ENCODE results near the gene CLMN. TPM values are rescaled to one million over a fixed set of nuclear protein-coding genes. Genes with fewer than 3 reads are reported as not detected.

The CLMN gene
- total and polyA plus RNA-seq, 2 of the 13 experiments (the other 11 are each of a cell fraction or from before 2014, with no cell fraction given) = 15.1 to 16.7 TPM

GRCh38 chr14:95294834-95295599, 24.7 kb downstream of the CLMN start (continued):
- TF ChIP-seq ZBTB2 (CRISPR knock-in tag; IDR thresholded peaks at IDR 0.05; ENCODE audit: low read depth) = no peak
- no peak for TF ChIP-seq ZFP62 (CRISPR knock-in tag; IDR thresholded peaks at IDR 0.05)
- no peak for TF ChIP-seq LBX2 (CRISPR knock-in tag; IDR thresholded peaks at IDR 0.05; ENCODE audit: borderline replicate concordance)
- TF ChIP-seq SMARCE1 (IDR thresholded peaks at IDR 0.05; ENCODE audit: borderline replicate concordance) = no peak
- TF ChIP-seq AGO2 (optimal IDR thresholded peaks at IDR 0.05; ENCODE audit: low read depth, low read length) = no peak
- no peak for TF ChIP-seq MED8 (CRISPR knock-in tag; IDR thresholded peaks at IDR 0.05; ENCODE audit: insufficient replicate concordance)
- TF ChIP-seq TBX2 (CRISPR knock-in tag; IDR thresholded peaks at IDR 0.05; ENCODE audit: borderline replicate concordance) = no peak
- no peak for TF ChIP-seq ZIK1 (CRISPR knock-in tag; IDR thresholded peaks at IDR 0.05; ENCODE audit: borderline replicate concordance, low read depth)
- TF ChIP-seq SP4 (CRISPR knock-in tag; IDR thresholded peaks at IDR 0.05) = no peak
- no peak; the same call in 1 of the 2 replicates for TF ChIP-seq NAIF1 (CRISPR knock-in tag; IDR thresholded peaks at IDR 0.05; ENCODE audit: borderline replicate concordance)
- TF ChIP-seq ZSCAN5A (CRISPR knock-in tag; IDR thresholded peaks at IDR 0.05; ENCODE audit: borderline replicate concordance) = 0 out of 2 replicates have a peak, but pooled peaks have one; percentile 5
- no peak for TF ChIP-seq MED1 (CRISPR knock-in tag; IDR thresholded peaks at IDR 0.05)
- no peak for TF ChIP-seq FOXA3 (CRISPR knock-in tag; IDR thresholded peaks at IDR 0.05)
- TF ChIP-seq TFAP4 (IDR thresholded peaks at IDR 0.05; ENCODE audit: borderline replicate concordance, low read depth) = peak; percentile 23; the same call in 1 of the 2 replicates
- 0 out of 2 replicates have a peak, but pooled peaks have one; percentile 30 for TF ChIP-seq ZBTB4 (CRISPR knock-in tag; IDR thresholded peaks at IDR 0.05; ENCODE audit: borderline replicate concordance)
- no peak for TF ChIP-seq ZFP41 (CRISPR knock-in tag; IDR thresholded peaks at IDR 0.05; ENCODE audit: borderline replicate concordance)
- no peak for TF ChIP-seq ZNF740 (CRISPR knock-in tag; IDR thresholded peaks at IDR 0.05)
- no peak for TF ChIP-seq TBX3 (IDR thresholded peaks at IDR 0.05; ENCODE audit: borderline replicate concordance)
- TF ChIP-seq EED (CRISPR knock-in tag; IDR thresholded peaks at IDR 0.05) = no peak
- TF ChIP-seq ZNF768 (CRISPR knock-in tag; IDR thresholded peaks at IDR 0.05) = no peak

All from HepG2 (cell line).